Stimulated activated CD4-positive, alpha-beta T cell treated with anti-CD3 and anti-CD28 coated beads, TNF-alpha, amount 100 ng/mL, for 48 hours (primary cell): Measurements from ENCODE around the gene C2orf78.

Source experiments
- DNase-seq, 3 donors: peaks; one replicate each; pipeline ENCODE4 v3.0.0-alpha.2; 2020; ENCODE audit warnings: low read depth in 3 of 3

C2orf78 gene

GRCh38 chr2:73838889-73839534 lies 55.0 kb downstream of the C2orf78 start:
- no peak for DNase-seq

DNA sequence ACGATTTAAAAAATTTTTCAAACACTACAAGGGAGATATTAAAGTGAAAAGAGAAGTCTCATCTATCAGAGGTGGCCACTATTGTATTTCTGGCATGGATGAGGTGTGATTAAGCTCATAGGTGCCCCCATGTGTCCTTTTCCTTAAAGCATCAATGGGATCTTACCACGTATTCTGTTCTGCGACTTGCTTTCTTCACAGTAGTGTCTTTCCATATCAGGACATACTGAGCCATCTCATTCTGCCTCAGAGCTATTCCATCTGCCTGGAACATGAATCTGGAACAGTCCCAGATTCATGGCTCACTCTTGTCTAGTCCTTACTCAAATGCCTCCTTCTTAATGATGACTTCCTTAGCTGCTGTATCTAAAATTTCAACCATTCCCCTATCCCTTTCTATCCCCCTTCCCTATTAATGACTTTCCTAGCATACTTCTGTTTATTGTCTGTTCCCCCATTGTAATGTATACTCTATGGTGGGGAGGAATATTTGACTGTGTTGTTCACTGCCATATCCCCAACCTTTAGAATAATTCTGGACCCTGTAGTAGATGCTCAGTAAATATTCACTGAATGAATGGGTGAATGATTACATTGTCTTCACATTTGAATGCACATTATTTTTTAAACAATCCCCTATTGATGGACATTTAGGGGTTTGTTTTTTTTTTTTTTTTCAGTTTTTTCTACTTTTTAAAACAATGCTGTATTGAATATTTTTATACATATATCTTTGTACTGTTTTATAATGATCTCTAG lies 55.8 kb downstream of the C2orf78 start:
- no peak for DNase-seq

- no peak for DNase-seq
Observed at GRCh38 chr2:73841912-73842738, 58.1 kb downstream of the C2orf78 start.

DNA sequence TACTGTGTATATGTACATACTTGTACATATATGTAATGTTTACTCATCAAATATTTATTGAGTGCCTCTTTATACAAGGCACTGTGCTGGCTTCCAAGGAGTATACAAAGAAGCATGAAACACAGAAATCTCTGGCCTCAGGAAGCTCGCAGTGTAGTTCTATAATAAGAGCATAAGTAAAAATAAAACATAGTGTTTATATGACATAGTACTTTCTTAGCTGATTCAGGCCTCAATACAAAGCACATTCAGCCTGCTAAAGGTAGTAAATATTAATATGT lies 58.7 kb downstream of the C2orf78 start:
- no peak for DNase-seq

- DNase-seq, result no peak
Observed at GRCh38 chr2:73844087-73844486, 60.1 kb downstream of the C2orf78 start.

GRCh38 chr2:73850009-73850408 lies 66.0 kb downstream of the C2orf78 start:
- no peak for DNase-seq

DNA sequence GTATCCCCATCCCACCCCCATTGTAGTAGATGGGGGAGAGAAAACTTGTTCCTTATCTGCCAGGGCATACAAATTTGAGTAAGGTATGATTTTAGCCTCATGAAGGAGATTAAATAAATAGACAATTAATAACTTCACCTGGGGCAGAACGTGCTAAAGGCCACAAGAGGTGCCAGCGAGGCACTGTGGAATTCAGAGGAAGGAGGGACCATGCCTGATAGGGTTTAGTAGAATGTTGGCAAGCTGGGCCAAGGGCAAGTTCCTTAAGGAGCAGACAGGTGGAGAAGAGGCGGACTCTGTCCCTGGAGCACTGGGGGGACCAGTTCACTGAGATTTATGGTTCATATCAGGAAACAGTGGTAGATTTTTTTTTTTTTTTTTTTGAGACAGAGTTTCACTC lies 67.3 kb downstream of the C2orf78 start:
- DNase-seq, result no peak

- no peak for DNase-seq
Observed at GRCh38 chr2:73852020-73852419, 68.0 kb downstream of the C2orf78 start.

- DNase-seq, result no peak
Observed at GRCh38 chr2:73855526-73855925, 71.5 kb downstream of the C2orf78 start.

- DNase-seq, result no peak
Observed at GRCh38 chr2:73856214-73856613, 72.2 kb downstream of the C2orf78 start.

GRCh38 chr2:73859721-73860586 lies 76.0 kb downstream of the C2orf78 start:
- peak; percentile 19 to 45 (median 20) for DNase-seq

- DNase-seq, result no peak
Observed at GRCh38 chr2:73862987-73863386, 79.0 kb downstream of the C2orf78 start.
